ENCODE measurements around the gene ZNF3.

Gene ZNF3

DNA sequence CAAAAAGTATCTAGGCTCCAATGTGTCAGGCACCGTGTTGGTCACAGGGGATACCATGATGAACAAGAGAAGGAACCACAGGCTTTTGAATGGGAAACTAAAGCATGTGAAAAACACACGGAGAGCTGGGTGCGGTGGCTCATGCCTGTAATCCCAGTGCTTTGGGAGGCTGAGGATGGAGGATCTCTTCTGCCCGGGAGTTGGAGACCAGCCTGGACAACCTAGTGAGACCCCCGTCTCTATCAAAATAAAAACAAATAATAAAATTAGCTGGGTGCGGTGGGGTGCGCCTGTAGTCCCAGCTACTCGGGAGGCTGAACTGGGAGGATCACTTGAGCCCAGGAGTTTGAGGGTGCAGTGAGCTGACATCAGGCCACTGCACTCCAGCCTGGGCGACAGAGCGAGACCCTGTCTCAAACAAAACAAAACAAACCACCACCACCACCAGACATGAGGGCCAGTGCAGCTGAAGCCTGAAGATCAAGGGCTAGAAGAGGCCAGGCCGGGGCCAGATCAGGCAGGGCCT lies 6.6 kb upstream of the ZNF3 start:
- no peaks in the 10 kb centered on the region for H3K9me3 ChIP-seq (replicated peaks in 1 of 11)
- peak overlapping the region; percentile 68 to 96 (median 88) for H3K4me3 ChIP-seq
- peaks cover 27 to 33% (median 32%) of the 10 kb centered on the region in 11 experiments for H3K36me3 ChIP-seq
- peaks cover 0 to 7% (median 4%) of the 10 kb centered on the region in 11 experiments; a peak in 9 of 22 replicates for H3K27me3 ChIP-seq
- H3K4me1 ChIP-seq: peaks cover 24 to 46% (median 37%) of the 10 kb centered on the region in 10 experiments
- H4K20me1 ChIP-seq: peaks cover 0 to 25% (median 19%) of the 10 kb centered on the region in 11 experiments; a peak in 19 of 22 replicates
- no peak for TF ChIP-seq Cebpa-rat (IDR thresholded peaks at IDR 0.05)
- H3K9ac ChIP-seq: peak overlapping the region; percentile 83 to 97 (median 91)
- H3K4me2 ChIP-seq: peak overlapping the region; percentile 86 to 97 (median 94)
- H3K27ac ChIP-seq: peak overlapping the region; percentile 59 to 93 (median 87); a peak in 21 of 22 replicates

DNA sequence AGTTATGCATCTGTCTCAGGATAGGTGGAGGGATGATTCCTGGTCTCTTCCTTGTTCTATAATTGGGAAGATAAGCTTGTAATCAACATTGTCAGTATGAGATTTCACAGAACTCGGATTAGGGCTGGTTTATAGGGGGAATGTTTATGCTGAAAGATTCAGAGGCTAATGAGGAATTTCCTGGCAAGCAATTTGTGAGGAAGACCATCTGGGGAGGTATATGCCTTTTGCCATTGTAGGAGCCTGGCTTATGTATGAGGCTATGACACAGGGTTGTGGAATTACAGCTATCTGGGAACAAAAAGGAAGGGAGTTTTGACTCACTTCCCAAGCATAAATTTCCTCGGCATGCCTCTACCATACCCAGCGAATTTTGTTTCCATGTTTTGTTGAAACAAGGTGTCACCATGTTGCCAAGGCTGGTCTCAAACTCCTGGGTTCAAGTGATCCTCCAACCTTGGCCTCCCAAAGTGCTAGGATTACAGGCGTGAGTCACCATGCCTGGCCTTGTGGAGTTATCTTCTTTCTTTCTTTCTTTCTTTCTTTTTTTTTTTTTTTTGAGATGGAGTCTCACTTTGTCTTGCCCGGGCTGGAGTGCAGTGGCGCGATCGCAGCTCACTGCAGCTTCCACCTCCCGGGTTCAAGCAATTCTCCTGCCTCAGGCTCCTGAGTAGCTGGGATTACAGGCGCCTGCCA lies 5.7 kb upstream of the ZNF3 start:
- TF ChIP-seq Cebpa-rat (IDR thresholded peaks at IDR 0.05): no peak
- Histone ChIP-seq H3K4me3 (no peak overlapping the region), H3K9ac (no peak overlapping the region), H4K20me1 (peaks cover 0 to 15% (median 9%) of the 10 kb centered on the region in 11 experiments; a peak in 13 of 22 replicates), H3K27me3 (peaks cover 0 to 17% (median 13%) of the 10 kb centered on the region in 11 experiments; a peak in 16 of 22 replicates), H3K4me2 (no peak overlapping the region), H3K9me3 (replicated peaks in 1 of 11) (no peaks in the 10 kb centered on the region), H3K36me3 (peaks cover 17 to 24% (median 22%) of the 10 kb centered on the region in 11 experiments), H3K4me1 (peaks cover 31 to 54% (median 44%) of the 10 kb centered on the region in 10 experiments), H3K27ac (no peak overlapping the region)

DNA sequence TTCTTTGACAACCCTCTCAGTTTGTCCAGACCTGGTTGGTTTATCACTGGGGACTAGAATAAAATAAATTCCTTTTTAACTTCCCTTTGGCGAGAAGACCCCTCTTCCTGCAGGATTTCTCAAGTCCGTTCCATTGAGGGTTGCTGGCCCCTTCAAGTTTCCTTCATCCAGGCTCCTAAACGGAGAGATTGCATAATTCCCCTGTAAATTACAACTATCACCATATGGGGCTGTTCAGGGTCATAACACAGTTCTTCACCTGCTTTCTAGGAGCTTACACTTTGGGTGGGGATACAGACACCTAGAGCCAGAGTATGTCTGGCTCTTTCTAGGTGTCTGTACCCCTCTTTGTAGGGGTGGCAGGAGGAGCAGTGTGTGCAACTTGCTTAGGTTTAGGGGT lies 4.0 kb upstream of the ZNF3 start:
- H3K9me3 ChIP-seq (replicated peaks in 1 of 11): no peaks in the 10 kb centered on the region
- H3K36me3 ChIP-seq: peaks cover under 1 to 7% (median 5%) of the 10 kb centered on the region in 11 experiments; a peak in 21 of 22 replicates
- peaks cover 0 to 18% (median 14%) of the 10 kb centered on the region in 11 experiments; a peak in 16 of 22 replicates for H3K27me3 ChIP-seq
- TF ChIP-seq Cebpa-rat (IDR thresholded peaks at IDR 0.05): peak in 2 of 11 experiments; percentile 9 to 15; a peak in 1 of 22 replicates
- H3K4me2 ChIP-seq: peak overlapping the region in 2 of 11 experiments; percentile 28 to 36; a peak in 4 of 22 replicates
- H3K4me1 ChIP-seq: peaks cover 31 to 46% (median 38%) of the 10 kb centered on the region in 10 experiments
- H3K27ac ChIP-seq: no peak overlapping the region; a peak in 1 of 22 replicates
- H4K20me1 ChIP-seq: peaks cover 0 to 3% (median 0%) of the 10 kb centered on the region in 11 experiments; a peak in 5 of 22 replicates
- no peak overlapping the region for H3K4me3 ChIP-seq
- no peak overlapping the region for H3K9ac ChIP-seq

DNA sequence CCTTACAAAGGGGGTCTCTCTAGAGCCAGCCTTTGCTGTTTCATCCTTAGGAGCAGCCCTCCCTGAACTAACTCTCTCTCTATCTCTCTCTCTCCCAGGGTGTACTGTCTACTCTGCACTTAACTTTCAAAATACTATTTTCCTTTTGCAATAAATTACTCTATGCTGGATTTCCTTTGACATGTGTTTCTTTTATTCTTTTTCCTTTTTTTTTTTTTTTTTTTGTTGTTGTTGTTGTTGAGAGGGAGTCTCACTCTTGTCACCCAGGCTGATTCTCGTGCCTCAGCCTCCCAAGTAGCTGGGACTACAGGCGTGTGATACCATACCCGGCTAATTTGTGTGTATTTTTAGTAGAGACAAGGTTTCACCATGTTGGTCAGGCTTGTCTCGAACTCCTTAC lies 1.5 kb upstream of the ZNF3 start:
- H3K9ac ChIP-seq: peak overlapping the region in 2 of 11 experiments; percentile 96; a peak in 1 of 22 replicates
- H4K20me1 ChIP-seq: peaks cover 7 to 28% (median 23%) of the 10 kb centered on the region in 11 experiments; a peak in 12 of 22 replicates
- peaks cover 18 to 26% (median 23%) of the 10 kb centered on the region in 11 experiments for H3K36me3 ChIP-seq
- peak overlapping the region; percentile 44 to 82 (median 71); a peak in 18 of 22 replicates for H3K4me2 ChIP-seq
- H3K4me1 ChIP-seq: peaks cover 26 to 43% (median 33%) of the 10 kb centered on the region in 10 experiments
- 0 out of 20 replicates have a peak overlapping the region, but pooled peaks of 1 of the 10 experiments have one; percentile 99 for H3K4me3 ChIP-seq
- H3K27me3 ChIP-seq: peaks cover 0 to 18% (median 14%) of the 10 kb centered on the region in 11 experiments; a peak in 16 of 22 replicates
- peaks cover 0 to 12% (median 3%) of the 10 kb centered on the region in 11 experiments; a peak in 11 of 22 replicates for H3K9me3 ChIP-seq (replicated peaks in 1 of 11)
- H3K27ac ChIP-seq: peak overlapping the region in 1 of 11 experiments; percentile 95; a peak in 2 of 22 replicates
- no peak for TF ChIP-seq Cebpa-rat (IDR thresholded peaks at IDR 0.05)

DNA sequence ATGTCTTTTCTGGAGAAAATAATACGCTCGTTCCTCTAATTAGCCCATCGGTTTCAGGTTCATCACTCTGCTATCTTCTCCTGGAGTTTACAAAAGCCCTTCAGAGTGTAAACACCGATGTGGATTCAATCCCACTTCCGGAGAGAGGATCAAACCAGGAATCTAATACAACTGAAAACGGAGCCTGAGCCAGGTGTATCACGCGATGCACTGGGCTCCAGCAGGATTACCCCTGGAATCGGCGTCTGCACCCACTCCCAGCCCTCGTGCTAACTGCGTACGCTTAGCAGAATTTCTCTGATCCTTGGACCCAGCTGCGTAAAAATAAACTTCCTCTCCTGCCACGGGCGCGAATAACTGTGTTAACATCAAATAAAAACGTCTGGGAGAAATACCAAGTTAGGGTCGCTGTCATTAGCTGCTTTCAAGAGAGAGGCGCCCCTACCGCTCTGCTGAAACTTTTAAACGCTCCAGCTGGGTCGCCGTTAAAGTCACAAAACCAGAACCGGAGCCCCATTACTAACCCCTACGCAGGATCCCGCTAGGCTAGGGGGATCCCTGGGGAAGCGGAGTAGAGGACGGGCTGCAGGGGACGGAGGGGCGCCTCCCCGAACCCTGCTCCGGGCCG lies 502 bp downstream of the ZNF3 start:
- peak overlapping the region; percentile 87 to 100 (median 99) for H3K27ac ChIP-seq
- H3K9ac ChIP-seq: peak overlapping the region; percentile 95 to 100 (median 99)
- H3K27me3 ChIP-seq: peaks cover 0 to 18% (median 14%) of the 10 kb centered on the region in 11 experiments; a peak in 16 of 22 replicates
- no peak for TF ChIP-seq Cebpa-rat (IDR thresholded peaks at IDR 0.05)
- H3K4me1 ChIP-seq: peaks cover 24 to 37% (median 30%) of the 10 kb centered on the region in 10 experiments
- H3K4me3 ChIP-seq: peak overlapping the region; percentile 86 to 99 (median 98)
- peak overlapping the region; percentile 87 to 98 (median 91) for H3K4me2 ChIP-seq
- H4K20me1 ChIP-seq: peaks cover 7 to 44% (median 23%) of the 10 kb centered on the region in 11 experiments; a peak in 12 of 22 replicates
- peaks cover 37 to 45% (median 43%) of the 10 kb centered on the region in 11 experiments for H3K36me3 ChIP-seq
- H3K9me3 ChIP-seq (replicated peaks in 1 of 11): peaks cover 11 to 32% (median 22%) of the 10 kb centered on the region in 11 experiments

DNA sequence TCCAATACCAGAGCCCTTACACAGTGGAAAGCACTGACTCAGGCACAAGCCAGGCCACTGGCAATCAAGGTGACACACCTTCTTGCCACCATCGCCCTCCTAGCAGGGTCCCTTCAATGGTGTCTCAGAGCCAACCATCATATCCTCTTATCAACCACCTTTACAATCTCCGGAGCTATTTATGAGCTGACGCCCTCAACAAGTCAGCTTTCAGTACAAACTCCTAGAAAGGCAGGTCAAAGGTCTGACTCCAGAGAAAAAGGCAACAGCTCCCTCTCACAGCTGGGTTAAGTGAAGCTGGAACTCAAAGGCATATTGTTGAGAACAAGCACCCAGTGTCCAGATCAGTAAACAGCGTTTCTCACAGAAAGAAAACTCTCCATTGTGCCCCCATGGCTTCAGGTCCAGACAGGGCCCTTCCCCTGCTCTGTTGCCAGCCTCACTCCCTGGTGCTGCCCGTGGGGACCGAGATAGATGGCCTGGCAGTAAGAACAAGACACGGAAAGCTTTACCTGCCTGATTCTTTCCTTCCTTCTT lies 2.4 kb downstream of the ZNF3 start:
- peaks cover 56 to 65% (median 62%) of the 10 kb centered on the region in 11 experiments for H3K36me3 ChIP-seq
- H3K4me3 ChIP-seq: peak overlapping the region in 2 of 10 experiments; percentile 29 to 98; a peak in 1 of 20 replicates

DNA sequence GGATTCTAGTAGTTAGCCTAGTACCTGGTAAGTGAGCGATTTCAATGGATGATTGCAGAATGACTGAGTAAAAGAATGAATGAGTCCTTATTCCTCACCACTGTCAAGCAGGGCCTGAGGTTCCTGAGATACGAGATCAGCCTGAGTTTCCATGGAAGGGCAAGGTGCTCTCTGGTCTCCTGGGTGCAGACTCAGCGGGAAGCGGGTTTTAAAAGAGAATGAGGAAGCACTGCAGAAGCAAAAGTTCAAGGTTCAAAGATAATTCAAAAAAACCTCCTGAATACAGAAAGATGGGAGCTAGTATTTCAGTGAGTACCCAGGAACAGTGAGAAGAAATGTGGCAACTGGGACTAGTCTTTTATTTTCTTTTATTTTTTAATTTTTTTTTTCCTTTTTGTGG lies 4.3 kb downstream of the ZNF3 start:
- Histone ChIP-seq H3K4me2 (no peak overlapping the region), H3K36me3 (peaks cover 75 to 84% (median 81%) of the 10 kb centered on the region in 11 experiments), H3K9me3 (replicated peaks in 1 of 11) (peaks cover 49 to 70% (median 60%) of the 10 kb centered on the region in 11 experiments), H3K4me3 (no peak overlapping the region), H3K27ac (no peak overlapping the region), H3K27me3 (peaks cover 0 to 2% (median 1%) of the 10 kb centered on the region in 11 experiments; a peak in 9 of 22 replicates), H3K9ac (no peak overlapping the region), H3K4me1 (peaks cover 17 to 23% (median 20%) of the 10 kb centered on the region in 10 experiments), H4K20me1 (peaks cover 7 to 54% (median 23%) of the 10 kb centered on the region in 11 experiments; a peak in 13 of 22 replicates)
- no peak for TF ChIP-seq Cebpa-rat (IDR thresholded peaks at IDR 0.05)

More for the DNA sequence above, 2.4 kb downstream of the ZNF3 start:
- peaks cover 7 to 54% (median 23%) of the 10 kb centered on the region in 11 experiments; a peak in 13 of 22 replicates for H4K20me1 ChIP-seq
- peaks cover 30 to 51% (median 41%) of the 10 kb centered on the region in 11 experiments for H3K9me3 ChIP-seq (replicated peaks in 1 of 11)
- peaks cover 23 to 30% (median 27%) of the 10 kb centered on the region in 10 experiments for H3K4me1 ChIP-seq
- H3K27me3 ChIP-seq: peaks cover 0 to 18% (median 14%) of the 10 kb centered on the region in 11 experiments; a peak in 16 of 22 replicates
- no peak for TF ChIP-seq Cebpa-rat (IDR thresholded peaks at IDR 0.05)
- peak overlapping the region in 10 of 11 experiments; percentile 87 to 98 (median 90); a peak in 15 of 22 replicates for H3K4me2 ChIP-seq
- H3K27ac ChIP-seq: no peak overlapping the region
- peak overlapping the region in 7 of 11 experiments; percentile 95 to 100 (median 99); a peak in 9 of 22 replicates for H3K9ac ChIP-seq

DNA sequence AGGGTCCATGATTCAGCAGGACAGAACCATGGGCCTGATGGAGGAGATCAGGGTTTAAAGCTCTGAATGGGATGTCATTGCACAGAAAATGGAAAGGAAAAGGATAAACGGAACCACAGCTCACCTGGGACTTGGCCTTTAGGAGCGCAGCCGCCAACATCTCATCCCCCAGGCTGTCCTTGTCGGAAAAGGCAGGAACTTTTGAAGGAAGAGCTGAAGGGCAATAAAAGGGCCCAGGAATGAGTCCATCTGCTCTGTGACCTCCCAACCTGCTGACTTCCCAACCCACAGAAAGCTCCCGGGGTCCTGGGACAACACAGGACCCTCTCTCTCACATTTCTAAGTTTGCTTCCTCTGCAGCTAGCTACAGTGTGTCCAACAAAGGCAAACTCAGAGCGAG lies 6.1 kb downstream of the ZNF3 start:
- H3K27ac ChIP-seq: no peak overlapping the region
- peaks cover 67 to 88% (median 78%) of the 10 kb centered on the region in 11 experiments for H3K9me3 ChIP-seq (replicated peaks in 1 of 11)
- no peak overlapping the region for H3K4me2 ChIP-seq
- H3K9ac ChIP-seq: no peak overlapping the region
- peaks cover 12 to 18% (median 15%) of the 10 kb centered on the region in 10 experiments for H3K4me1 ChIP-seq
- no peak for TF ChIP-seq Cebpa-rat (IDR thresholded peaks at IDR 0.05)
- H3K4me3 ChIP-seq: peak overlapping the region in 5 of 10 experiments; percentile 2 to 44 (median 16); a peak in 3 of 20 replicates
- H3K27me3 ChIP-seq: peaks cover 0 to 10% (median 0%) of the 10 kb centered on the region in 11 experiments; a peak in 5 of 22 replicates
- peaks cover 7 to 50% (median 22%) of the 10 kb centered on the region in 11 experiments; a peak in 13 of 22 replicates for H4K20me1 ChIP-seq
- H3K36me3 ChIP-seq: peaks cover 93 to 100% (median 99%) of the 10 kb centered on the region in 11 experiments
